ENCODE results near the gene DUSP9.

DNA sequence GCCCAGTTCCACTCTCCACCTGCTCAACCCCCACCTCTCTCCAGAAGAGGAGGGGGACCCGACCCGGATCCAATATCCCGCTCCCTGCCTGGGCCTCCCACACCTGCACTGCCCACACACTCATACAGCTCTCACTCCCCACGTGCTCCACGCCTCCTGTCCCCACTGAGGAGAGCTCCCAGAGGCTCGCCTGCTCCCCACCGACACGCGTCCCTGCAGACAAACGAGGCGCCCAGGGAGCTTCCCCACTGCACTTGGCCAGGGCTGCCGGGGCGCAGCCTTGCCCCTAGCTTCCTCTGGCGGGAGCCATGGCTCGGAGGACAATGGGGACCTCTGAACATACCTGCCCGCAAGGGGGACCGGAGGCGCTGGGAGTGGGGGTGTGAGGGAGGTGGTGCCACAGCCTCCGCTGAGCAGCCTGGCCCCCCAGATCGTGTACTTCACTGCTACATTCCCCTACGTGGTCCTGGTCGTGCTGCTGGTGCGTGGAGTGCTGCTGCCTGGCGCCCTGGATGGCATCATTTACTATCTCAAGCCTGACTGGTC is 45.7 kb downstream of the DUSP9 start:
- TF ChIP-seq, protein P1, sequence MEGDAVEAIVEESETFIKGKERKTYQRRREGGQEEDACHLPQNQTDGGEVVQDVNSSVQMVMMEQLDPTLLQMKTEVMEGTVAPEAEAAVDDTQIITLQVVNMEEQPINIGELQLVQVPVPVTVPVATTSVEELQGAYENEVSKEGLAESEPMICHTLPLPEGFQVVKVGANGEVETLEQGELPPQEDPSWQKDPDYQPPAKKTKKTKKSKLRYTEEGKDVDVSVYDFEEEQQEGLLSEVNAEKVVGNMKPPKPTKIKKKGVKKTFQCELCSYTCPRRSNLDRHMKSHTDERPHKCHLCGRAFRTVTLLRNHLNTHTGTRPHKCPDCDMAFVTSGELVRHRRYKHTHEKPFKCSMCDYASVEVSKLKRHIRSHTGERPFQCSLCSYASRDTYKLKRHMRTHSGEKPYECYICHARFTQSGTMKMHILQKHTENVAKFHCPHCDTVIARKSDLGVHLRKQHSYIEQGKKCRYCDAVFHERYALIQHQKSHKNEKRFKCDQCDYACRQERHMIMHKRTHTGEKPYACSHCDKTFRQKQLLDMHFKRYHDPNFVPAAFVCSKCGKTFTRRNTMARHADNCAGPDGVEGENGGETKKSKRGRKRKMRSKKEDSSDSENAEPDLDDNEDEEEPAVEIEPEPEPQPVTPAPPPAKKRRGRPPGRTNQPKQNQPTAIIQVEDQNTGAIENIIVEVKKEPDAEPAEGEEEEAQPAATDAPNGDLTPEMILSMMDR (IDR thresholded peaks at IDR 0.05), result no peak
- TF ChIP-seq POLR2A (IDR thresholded peaks at IDR 0.05), result no peak

All from testis (tissue), 2 donors.